DND-41 (cell line): ENCODE results near the gene ACR.

Experiments used
- ATAC-seq: fragments of 200-7000 bp; cut with Tn5 transposase; 3 replicates; pipeline ENCODE4 v1.9.1; 2021; ENCODE audit warnings: low read depth; ENCODE audit not compliant: insufficient read depth
- DNase-seq: peaks from one replicate; pipeline ENCODE4 v3.0.0-alpha.2; 2020
- H2AFZ ChIP-seq: 2 replicates; pipeline ENCODE4 v1.6.0; 2012; ENCODE audit warnings: low read depth, low read length
- H3K27ac ChIP-seq: 2 replicates; pipeline ENCODE4 v1.5.1; 2012; ENCODE audit warnings: low read length, inconsistent platforms
- H3K27me3 ChIP-seq: fragments of 200-600 bp; sonication (generic); 2 replicates; pipeline ENCODE4 v1.6.0; 2012; ENCODE audit warnings: low read length, mild to moderate bottlenecking, inconsistent platforms; ENCODE audit not compliant: insufficient read depth, poor library complexity
- H3K36me3 ChIP-seq: 2 replicates; pipeline ENCODE4 v1.5.1; 2012; ENCODE audit warnings: low read length, inconsistent platforms; ENCODE audit not compliant: insufficient read depth
- H3K4me1 ChIP-seq: 2 replicates; pipeline ENCODE4 v1.5.1; 2012; ENCODE audit warnings: mild to moderate bottlenecking, low read length; ENCODE audit not compliant: insufficient read depth
- H3K4me2 ChIP-seq: 2 replicates; pipeline ENCODE4 v1.6.0; 2012; ENCODE audit warnings: mild to moderate bottlenecking, moderate library complexity, low read length, inconsistent platforms; ENCODE audit not compliant: insufficient read depth
- H3K4me3 ChIP-seq, 2 experiments: fragments of 200-600 bp in 1 of 2; shearing (Covaris generic) in 1 of 2; 2 replicates each; pipeline ENCODE4 v1.5.1; 2012 to 2016; ENCODE audit warnings: inconsistent platforms in 2 of 2, low read length in 2 of 2, mild to moderate bottlenecking in 2 of 2, low read depth in 1 of 2, moderate library complexity in 1 of 2
- H3K79me2 ChIP-seq: 2 replicates; pipeline ENCODE4 v1.6.0; 2012; ENCODE audit warnings: low read length, inconsistent platforms; ENCODE audit not compliant: insufficient read depth
- H3K9ac ChIP-seq: 2 replicates; pipeline ENCODE4 v1.6.0; 2012; ENCODE audit warnings: low read depth, mild to moderate bottlenecking, inconsistent platforms, low read length, moderate library complexity
- H3K9me3 ChIP-seq: 2 replicates; pipeline ENCODE4 v1.5.1; 2012; ENCODE audit warnings: low read length, moderate library complexity, mild to moderate bottlenecking, inconsistent platforms; ENCODE audit not compliant: insufficient read depth, severe bottlenecking
- H4K20me1 ChIP-seq: 2 replicates; pipeline ENCODE4 v1.6.0; 2012; ENCODE audit warnings: low read length; ENCODE audit not compliant: insufficient read depth
- CTCF ChIP-seq: IDR thresholded peaks from 2 replicates; pipeline ENCODE4 v1.5.1; 2012; ENCODE audit warnings: borderline replicate concordance, low read length, moderate library complexity, mild to moderate bottlenecking; ENCODE audit not compliant: poor library complexity, severe bottlenecking; ENCODE audit errors: extremely low read depth
- EZH2 ChIP-seq: IDR thresholded peaks from 3 replicates; pipeline ENCODE4 v1.6.1; 2012; ENCODE audit warnings: borderline replicate concordance, low read depth, mild to moderate bottlenecking, moderate library complexity, low read length, inconsistent platforms; ENCODE audit not compliant: severe bottlenecking

The ACR gene

GRCh38 chr22:50695421-50696250, 42.4 kb upstream of the ACR start:
- H2AFZ ChIP-seq = no peak overlapping the region
- H3K4me1 ChIP-seq = no peaks in the 10 kb centered on the region
- no peak overlapping the region for H3K4me3 ChIP-seq
- 0 out of 2 replicates have a peak, but pooled peaks cover 3% of the 10 kb centered on the region for H4K20me1 ChIP-seq
- TF ChIP-seq CTCF (no peak), EZH2 (no peak)
- no peak for DNase-seq
- no peak overlapping the region for H3K27ac ChIP-seq
- no peaks in the 10 kb centered on the region for H3K9me3 ChIP-seq
- no peak for ATAC-seq
- no peaks in the 10 kb centered on the region for H3K79me2 ChIP-seq
- H3K27me3 ChIP-seq = no peaks in the 10 kb centered on the region
- H3K9ac ChIP-seq = no peak overlapping the region
- no peaks in the 10 kb centered on the region for H3K36me3 ChIP-seq
- H3K4me2 ChIP-seq = no peak overlapping the region

GRCh38 chr22:50696251-50696798, 41.7 kb upstream of the ACR start:
- no peak overlapping the region for H2AFZ ChIP-seq
- no peaks in the 10 kb centered on the region for H3K27me3 ChIP-seq
- H3K4me3 ChIP-seq = no peak overlapping the region
- DNase-seq (no peak), ATAC-seq (no peak)
- H3K4me1 ChIP-seq = no peaks in the 10 kb centered on the region
- H3K27ac ChIP-seq = no peak overlapping the region
- H3K36me3 ChIP-seq = no peaks in the 10 kb centered on the region
- H3K4me2 ChIP-seq = no peak overlapping the region
- no peak overlapping the region for H3K9ac ChIP-seq
- no peaks in the 10 kb centered on the region for H3K79me2 ChIP-seq
- TF ChIP-seq CTCF = no peak
- TF ChIP-seq EZH2 = no peak
- H4K20me1 ChIP-seq = 0 out of 2 replicates have a peak, but pooled peaks cover 3% of the 10 kb centered on the region
- H3K9me3 ChIP-seq = no peaks in the 10 kb centered on the region

- TF ChIP-seq CTCF (no peak), EZH2 (no peak)
- DNase-seq = no peak
- Histone ChIP-seq H4K20me1 (0 out of 2 replicates have a peak, but pooled peaks cover 3% of the 10 kb centered on the region), H3K36me3 (no peaks in the 10 kb centered on the region), H3K9ac (no peak overlapping the region), H2AFZ (no peak overlapping the region), H3K9me3 (no peaks in the 10 kb centered on the region), H3K4me2 (no peak overlapping the region), H3K27ac (no peak overlapping the region), H3K27me3 (no peaks in the 10 kb centered on the region), H3K4me3 (no peak overlapping the region), H3K4me1 (peaks cover under 1% of the 10 kb centered on the region; the same call in 1 of the 2 replicates), H3K79me2 (no peaks in the 10 kb centered on the region)
- ATAC-seq = no peak
These were observed 41.0 kb upstream of the ACR start for GRCh38 chr22:50696799-50697561.
